PC-3 (cell line): Measurements from ENCODE around the gene NDOR1. TPM values are rescaled to one million over a fixed set of nuclear protein-coding genes. Genes with fewer than 3 reads are reported as not detected.

Source experiments
- ATAC-seq: fragments of 200-7000 bp; cut with Tn5 transposase; 2 replicates; pipeline ENCODE4 v1.9.1; 2020; ENCODE audit warnings: mild to moderate bottlenecking, moderate library complexity
- BruUV-seq: library from RNA; stranded (reverse); fragments of 400-500 nt; replicated peaks from 2 replicates; lab custom pipeline; 2021; lab: Mats Ljungman, UMichigan
- CTCF ChIA-PET: fragments of 300-600 bp; sonication (Branson Sonifier 250); formaldehyde crosslinking; loops from one replicate; lab custom pipeline; 2022; ENCODE audit warnings: antibody characterized with exemption; lab: Charles Lee
- POLR2A ChIA-PET: fragments of 300-600 bp; sonication (Branson Sonifier 250); formaldehyde crosslinking; loops from one replicate; lab custom pipeline; 2022; ENCODE audit warnings: antibody characterized with exemption; ENCODE audit not compliant: unreplicated experiment; lab: Charles Lee
- DNase-seq: peaks from one replicate; pipeline ENCODE4 v3.0.0-alpha.2; 2015
- H2AFZ ChIP-seq: fragments of 300-600 bp; sonication (generic); 2 replicates; pipeline ENCODE4 v1.6.0; 2016; ENCODE audit warnings: antibody characterized with exemption, low read length
- H3F3A ChIP-seq: fragments of 300-600 bp; sonication (generic); one replicate; pipeline ENCODE4 v1.6.0; 2017; ENCODE audit warnings: antibody characterized with exemption, low read length, control low read depth, mild to moderate bottlenecking; ENCODE audit not compliant: unreplicated experiment
- H3K27ac ChIP-seq: fragments of 300-600 bp; sonication (generic); 2 replicates; pipeline ENCODE4 v1.5.1; 2016; ENCODE audit warnings: mild to moderate bottlenecking, low read length
- H3K27me3 ChIP-seq: fragments of 300-600 bp; sonication (generic); 2 replicates; pipeline ENCODE4 v1.6.1; 2016; ENCODE audit warnings: low read length, mixed read lengths
- H3K36me3 ChIP-seq: fragments of 300-600 bp; sonication (generic); 2 replicates; pipeline ENCODE4 v1.6.1; 2016; ENCODE audit warnings: low read depth, mixed run types, low read length, mixed read lengths
- H3K4me1 ChIP-seq: fragments of 300-600 bp; sonication (generic); 2 replicates; pipeline ENCODE4 v1.5.1; 2016; ENCODE audit warnings: low read length; ENCODE audit not compliant: insufficient read depth
- H3K4me2 ChIP-seq: fragments of 300-600 bp; sonication (generic); 2 replicates; pipeline ENCODE4 v1.6.0; 2016; ENCODE audit warnings: low read length
- H3K4me3 ChIP-seq: fragments of 300-600 bp; sonication (generic); 2 replicates; pipeline ENCODE4 v1.5.1; 2016; ENCODE audit warnings: mild to moderate bottlenecking, low read length, mixed read lengths
- H3K79me2 ChIP-seq: fragments of 300-600 bp; sonication (generic); 2 replicates; pipeline ENCODE4 v1.6.1; 2017; ENCODE audit warnings: low read length, mixed read lengths
- H3K9ac ChIP-seq: fragments of 300-600 bp; sonication (generic); 2 replicates; pipeline ENCODE4 v1.6.0; 2016; ENCODE audit warnings: mild to moderate bottlenecking, low read length
- H3K9me2 ChIP-seq: fragments of 300-600 bp; sonication (generic); replicated peaks from 2 replicates; pipeline ENCODE4 v1.6.1; 2016; ENCODE audit warnings: mixed run types, low read length, mixed read lengths
- H3K9me3 ChIP-seq: fragments of 300-600 bp; sonication (generic); 2 replicates; pipeline ENCODE4 v1.6.1; 2016; ENCODE audit warnings: low read length, mixed read lengths
- H4K20me1 ChIP-seq: fragments of 300-600 bp; sonication (generic); 2 replicates; pipeline ENCODE4 v1.6.1; 2016; ENCODE audit warnings: low read length, mixed read lengths
- EZH2 ChIP-seq: fragments of 300-600 bp; sonication (generic); IDR thresholded peaks from one replicate; pipeline ENCODE4 v1.6.1; 2017; ENCODE audit warnings: antibody characterized with exemption, mild to moderate bottlenecking, low read length; ENCODE audit not compliant: unreplicated experiment
- EZH2phosphoT487 ChIP-seq: fragments of 300-600 bp; sonication (generic); IDR thresholded peaks from 2 replicates; pipeline ENCODE4 v1.6.1; 2018; ENCODE audit warnings: mild to moderate bottlenecking, antibody characterized with exemption, low read length, borderline replicate concordance
- intact Hi-C: fragments of 100-400 bp; cut with micrococcal nuclease; formaldehyde crosslinking; loops from 2 replicates; pipeline ENCODE4 v1.9.0; 2023
- total RNA-seq: library from RNA; depleted of rRNA; stranded (reverse); fragments of >200 nt; gene quantifications from 2 replicates; pipeline ENCODE4 v1.2.3, GENCODE V29; 2014
- TF ChIP-seq, protein P1 (sequence below): fragments of 300-600 bp; sonication (generic); conservative IDR thresholded peaks from 2 replicates; pipeline ENCODE4 v1.5.1; 2017; ENCODE audit warnings: antibody characterized with exemption, low read depth, mild to moderate bottlenecking, low read length

The NDOR1 gene
- total RNA-seq, 1 experiment from 2014 or later = 25.7 TPM

DNA sequence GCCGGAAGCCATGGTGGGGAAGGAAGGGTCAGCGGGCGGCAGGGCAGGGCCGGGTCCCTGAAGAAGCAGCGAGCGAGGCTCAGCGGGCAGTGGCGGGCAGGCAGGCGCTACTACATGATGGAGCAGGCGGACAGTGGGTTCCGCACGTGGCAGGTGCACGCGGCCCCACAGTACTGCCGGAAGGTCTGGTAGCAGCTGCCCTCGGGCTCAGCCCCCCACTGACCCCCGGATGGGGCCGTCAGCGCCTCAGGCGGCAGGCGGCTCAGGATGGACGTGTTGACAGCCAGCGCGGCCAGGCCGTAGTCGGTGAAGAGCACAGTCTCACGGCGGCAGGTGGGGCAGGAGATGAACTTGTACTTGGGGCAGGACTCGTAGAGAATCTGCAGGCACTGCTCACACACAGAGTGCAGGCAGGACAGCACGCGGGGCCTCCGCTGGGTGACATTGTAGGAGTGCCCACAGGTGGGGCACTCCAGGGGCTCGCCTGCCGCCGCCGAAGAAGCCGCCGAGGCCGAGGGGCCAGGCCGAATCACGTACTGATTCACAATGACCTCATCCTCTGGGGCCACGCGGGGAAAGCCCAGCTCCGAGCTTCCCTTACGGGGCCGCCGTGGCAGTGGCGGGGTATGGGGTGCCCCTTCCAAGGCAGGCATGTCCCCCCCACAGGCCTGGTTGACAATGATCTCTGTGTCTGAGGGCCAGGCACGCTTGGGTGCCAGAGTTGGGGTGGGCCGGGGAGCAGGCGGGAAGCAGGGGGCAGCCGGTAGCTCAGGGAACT lies 15.0 kb downstream of the NDOR1 start:
- no peak overlapping the region for H3K27ac ChIP-seq
- H2AFZ ChIP-seq = no peak overlapping the region
- no peak for DNase-seq
- no peaks in the 10 kb centered on the region for H3K36me3 ChIP-seq
- no peak for TF ChIP-seq EZH2
- TF ChIP-seq, protein P1, sequence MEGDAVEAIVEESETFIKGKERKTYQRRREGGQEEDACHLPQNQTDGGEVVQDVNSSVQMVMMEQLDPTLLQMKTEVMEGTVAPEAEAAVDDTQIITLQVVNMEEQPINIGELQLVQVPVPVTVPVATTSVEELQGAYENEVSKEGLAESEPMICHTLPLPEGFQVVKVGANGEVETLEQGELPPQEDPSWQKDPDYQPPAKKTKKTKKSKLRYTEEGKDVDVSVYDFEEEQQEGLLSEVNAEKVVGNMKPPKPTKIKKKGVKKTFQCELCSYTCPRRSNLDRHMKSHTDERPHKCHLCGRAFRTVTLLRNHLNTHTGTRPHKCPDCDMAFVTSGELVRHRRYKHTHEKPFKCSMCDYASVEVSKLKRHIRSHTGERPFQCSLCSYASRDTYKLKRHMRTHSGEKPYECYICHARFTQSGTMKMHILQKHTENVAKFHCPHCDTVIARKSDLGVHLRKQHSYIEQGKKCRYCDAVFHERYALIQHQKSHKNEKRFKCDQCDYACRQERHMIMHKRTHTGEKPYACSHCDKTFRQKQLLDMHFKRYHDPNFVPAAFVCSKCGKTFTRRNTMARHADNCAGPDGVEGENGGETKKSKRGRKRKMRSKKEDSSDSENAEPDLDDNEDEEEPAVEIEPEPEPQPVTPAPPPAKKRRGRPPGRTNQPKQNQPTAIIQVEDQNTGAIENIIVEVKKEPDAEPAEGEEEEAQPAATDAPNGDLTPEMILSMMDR = no peak
- no peak for TF ChIP-seq EZH2phosphoT487
- H3K27me3 ChIP-seq = no peaks in the 10 kb centered on the region
- H3K4me3 ChIP-seq = no peak overlapping the region
- H3F3A ChIP-seq = peaks cover 2% of the 10 kb centered on the region
- no peaks in the 10 kb centered on the region for H4K20me1 ChIP-seq
- H3K79me2 ChIP-seq = peaks cover 14% of the 10 kb centered on the region
- intact Hi-C loops = no loop called here
- CTCF ChIA-PET = no interaction called here
- TSS peak; percentile 20 for BruUV-seq
- no peak overlapping the region for H3K4me2 ChIP-seq
- POLR2A ChIA-PET = no interaction called here
- H3K9ac ChIP-seq = no peak overlapping the region
- H3K9me3 ChIP-seq = no peaks in the 10 kb centered on the region
- H3K4me1 ChIP-seq = peaks cover 40% of the 10 kb centered on the region
- H3K9me2 ChIP-seq = no peaks in the 10 kb centered on the region
- ATAC-seq = no peak

DNA sequence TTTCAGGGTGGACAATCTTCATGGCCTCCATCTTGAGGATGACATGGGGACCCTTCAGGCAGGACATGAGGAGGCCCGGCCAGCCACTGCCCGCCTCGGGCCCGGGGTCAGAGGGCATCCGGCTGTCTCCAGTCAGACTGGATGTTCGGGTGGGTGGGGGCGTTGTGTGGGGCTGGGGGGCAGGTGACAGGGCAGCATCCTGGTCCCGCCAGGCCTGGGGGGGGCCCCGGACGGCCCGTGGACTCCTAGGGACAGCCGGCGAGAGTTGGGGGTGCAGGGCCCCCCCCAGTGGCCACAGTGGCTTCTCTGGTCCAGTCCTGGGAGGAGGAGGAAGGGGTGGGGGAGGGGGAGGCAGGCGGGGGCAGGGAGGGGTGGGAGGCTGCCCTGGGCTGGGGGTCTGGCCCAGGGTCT lies 15.6 kb downstream of the NDOR1 start:
- DNase-seq = no peak
- no peak overlapping the region for H2AFZ ChIP-seq
- H3K9me2 ChIP-seq = no peaks in the 10 kb centered on the region
- no peaks in the 10 kb centered on the region for H3K36me3 ChIP-seq
- H3K79me2 ChIP-seq = peaks cover 19% of the 10 kb centered on the region
- no peaks in the 10 kb centered on the region for H3K9me3 ChIP-seq
- no peak overlapping the region for H3K4me2 ChIP-seq
- ChIA-PET CTCF (no interaction called here), POLR2A (no interaction called here)
- H3F3A ChIP-seq = peaks cover 2% of the 10 kb centered on the region
- H4K20me1 ChIP-seq = no peaks in the 10 kb centered on the region
- no peak overlapping the region for H3K9ac ChIP-seq
- H3K27me3 ChIP-seq = no peaks in the 10 kb centered on the region
- H3K27ac ChIP-seq = no peak overlapping the region
- TF ChIP-seq, protein P1 = no peak
- no peak for TF ChIP-seq EZH2
- TF ChIP-seq EZH2phosphoT487 = no peak
- ATAC-seq = no peak
- H3K4me1 ChIP-seq = peaks cover 46% of the 10 kb centered on the region
- intact Hi-C loops = no loop called here
- no peak overlapping the region for H3K4me3 ChIP-seq
- no TSS peak for BruUV-seq

DNA sequence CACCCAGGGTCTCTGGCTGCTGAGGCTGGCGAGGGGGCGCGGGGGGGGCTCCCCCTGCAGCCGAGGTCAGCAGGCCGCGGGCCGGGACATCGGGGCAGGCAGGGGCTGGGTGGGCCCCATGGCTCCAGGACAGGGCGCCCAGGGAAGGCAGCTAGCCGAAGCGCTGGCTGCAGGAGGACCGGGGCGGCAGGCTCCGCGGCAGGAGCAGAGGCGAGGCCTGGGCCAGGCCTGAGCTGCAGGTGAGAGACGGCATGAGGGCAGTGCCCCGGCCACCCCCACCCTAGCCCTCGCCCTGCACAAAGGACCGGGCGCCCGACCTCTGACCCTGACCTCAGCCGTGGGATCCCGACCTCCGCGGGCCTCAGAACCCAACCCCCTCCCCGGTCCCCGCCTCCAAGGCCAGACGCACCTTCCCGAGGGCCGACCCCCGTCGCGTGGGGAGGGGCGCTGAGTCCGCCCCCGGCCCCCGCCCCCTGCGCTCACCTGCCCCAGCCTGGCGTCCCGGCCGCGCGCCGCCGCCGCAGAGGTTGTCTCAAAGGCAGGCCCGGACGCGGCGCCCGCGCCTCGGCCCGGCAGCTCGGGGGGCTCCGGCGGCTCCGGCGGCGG lies 16.1 kb downstream of the NDOR1 start:
- ChIA-PET POLR2A (interaction anchor here (0.5 kb wide), 1 partner anchor 157 kb away, joined by 8 read pairs; no protein-coding TSS in a partner anchor), CTCF (no interaction called here)
- TF ChIP-seq EZH2 (no peak), EZH2phosphoT487 (no peak)
- TF ChIP-seq, protein P1 = no peak
- H3K27me3 ChIP-seq = no peaks in the 10 kb centered on the region
- no TSS peak for BruUV-seq
- no peaks in the 10 kb centered on the region for H4K20me1 ChIP-seq
- H3K4me1 ChIP-seq = peaks cover 50% of the 10 kb centered on the region
- no peaks in the 10 kb centered on the region for H3K9me3 ChIP-seq
- no peaks in the 10 kb centered on the region for H3K36me3 ChIP-seq
- peak overlapping the region; percentile 69 for H3K4me2 ChIP-seq
- no peak overlapping the region for H3K27ac ChIP-seq
- no peak overlapping the region for H2AFZ ChIP-seq
- peaks cover 19% of the 10 kb centered on the region for H3K79me2 ChIP-seq
- intact Hi-C loops = no loop called here
- H3K9ac ChIP-seq = no peak overlapping the region
- peak overlapping the region; percentile 55 for H3K4me3 ChIP-seq
- no peaks in the 10 kb centered on the region for H3K9me2 ChIP-seq
- DNase-seq (no peak), ATAC-seq (no peak)
- H3F3A ChIP-seq = peaks cover 2% of the 10 kb centered on the region
